Measurements from ENCODE around the gene SHISA9. TPM values are rescaled to one million over a fixed set of nuclear protein-coding genes. Genes with fewer than 3 reads are reported as not detected.

SHISA9 gene
- total RNA-seq, 2 experiments from 2014 or later = not detected

DNA sequence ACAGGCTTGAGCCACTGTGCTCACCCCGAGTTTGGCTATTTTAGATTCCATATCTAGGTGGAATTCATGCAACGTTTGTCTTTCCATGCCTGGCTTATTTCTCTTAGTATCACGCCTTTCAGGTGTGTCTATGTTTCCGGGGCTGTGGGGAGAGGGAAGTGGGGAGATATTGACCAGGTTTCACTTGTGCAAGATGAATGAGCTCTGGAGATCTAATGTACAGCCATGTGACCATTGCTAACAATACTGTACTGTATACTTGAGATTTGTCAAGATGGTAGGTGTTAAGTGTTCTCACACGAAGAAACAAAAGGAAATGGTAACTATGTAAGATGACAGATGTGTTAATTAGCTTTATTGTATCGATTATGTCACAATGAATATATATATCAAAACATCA is 199.6 kb downstream of the SHISA9 start:
- CTCF ChIA-PET (ENCODE audit: unreplicated experiment) = no interaction called here
- Histone ChIP-seq H2AFZ (ENCODE audit: low read length) (no peak overlapping the region), H3K36me3 (ENCODE audit: insufficient read depth, low read length) (no peaks in the 10 kb centered on the region), H3K4me1 (ENCODE audit: insufficient read depth, low read length, poor library complexity, severe bottlenecking) (no peaks in the 10 kb centered on the region), H3K79me2 (ENCODE audit: insufficient read depth, low read depth, low read length) (no peaks in the 10 kb centered on the region), H3K4me2 (ENCODE audit: low read length) (no peak overlapping the region), H3K9me2 (ENCODE audit: insufficient read depth, low read length) (no peaks in the 10 kb centered on the region), H4K20me1 (ENCODE audit: insufficient read depth, low read length) (no peaks in the 10 kb centered on the region), H3K4me3 (ENCODE audit: low read depth, low read length, poor library complexity, severe bottlenecking) (no peak overlapping the region), H3K27ac (ENCODE audit: low read depth, low read length, poor library complexity, severe bottlenecking) (no peak overlapping the region), H3K9me3 (ENCODE audit: low read length) (no peaks in the 10 kb centered on the region)
- no peak for DNase-seq (ENCODE audit: low spot score)
- POLR2A ChIA-PET = no interaction called here
- TF ChIP-seq CTCF (conservative IDR thresholded peaks at IDR 0.05; ENCODE audit: low read length) (no peak), EZH2phosphoT487 (IDR thresholded peaks at IDR 0.05; ENCODE audit: borderline replicate concordance, low read depth, low read length) (no peak)
- no TSS peak for BruUV-seq (replicated peaks)
- intact Hi-C loops (cut with micrococcal nuclease; ENCODE audit: unreplicated experiment) = no loop called here

- H4K20me1 ChIP-seq (ENCODE audit: insufficient read depth, low read length) = no peaks in the 10 kb centered on the region
- no peak overlapping the region for H3K27ac ChIP-seq (ENCODE audit: low read depth, low read length, poor library complexity, severe bottlenecking)
- no peak for DNase-seq (ENCODE audit: low spot score)
- no peak overlapping the region for H3K4me3 ChIP-seq (ENCODE audit: low read depth, low read length, poor library complexity, severe bottlenecking)
- no peak overlapping the region for H3K4me2 ChIP-seq (ENCODE audit: low read length)
- H3K4me1 ChIP-seq (ENCODE audit: insufficient read depth, low read length, poor library complexity, severe bottlenecking) = no peaks in the 10 kb centered on the region
- H3K36me3 ChIP-seq (ENCODE audit: insufficient read depth, low read length) = no peaks in the 10 kb centered on the region
- H3K79me2 ChIP-seq (ENCODE audit: insufficient read depth, low read depth, low read length) = no peaks in the 10 kb centered on the region
- no TSS peak for BruUV-seq (replicated peaks)
- no peaks in the 10 kb centered on the region for H3K9me2 ChIP-seq (ENCODE audit: insufficient read depth, low read length)
- POLR2A ChIA-PET = no interaction called here
- no peaks in the 10 kb centered on the region for H3K9me3 ChIP-seq (ENCODE audit: low read length)
- H2AFZ ChIP-seq (ENCODE audit: low read length) = no peak overlapping the region
- intact Hi-C loops (cut with micrococcal nuclease; ENCODE audit: unreplicated experiment) = no loop called here
- TF ChIP-seq CTCF (conservative IDR thresholded peaks at IDR 0.05; ENCODE audit: low read length) (no peak), EZH2phosphoT487 (IDR thresholded peaks at IDR 0.05; ENCODE audit: borderline replicate concordance, low read depth, low read length) (no peak)
- CTCF ChIA-PET (ENCODE audit: unreplicated experiment) = no interaction called here
These were observed 200.4 kb downstream of the SHISA9 start for GRCh38 chr16:13101828-13102227.

DNA sequence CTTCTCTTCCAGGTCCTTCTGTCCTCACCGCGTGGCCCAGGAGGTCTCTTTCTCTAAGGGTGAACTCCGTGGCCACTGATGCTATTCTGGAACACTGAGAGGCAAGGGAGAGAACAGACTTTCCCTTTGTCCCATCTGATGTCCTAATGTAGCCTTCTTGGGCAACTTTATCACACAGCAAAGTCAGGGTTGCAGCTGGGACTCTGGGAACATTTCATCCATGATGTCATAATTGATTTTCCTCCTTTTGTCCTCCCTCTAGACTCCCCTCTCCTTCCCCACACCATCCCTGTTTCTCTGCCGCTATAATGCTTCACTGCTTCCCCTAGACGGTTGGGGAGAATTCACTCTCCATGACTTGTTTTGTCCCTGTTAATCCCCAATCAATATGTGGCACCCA is 201.0 kb downstream of the SHISA9 start:
- Histone ChIP-seq H2AFZ (ENCODE audit: low read length) (no peak overlapping the region), H3K4me1 (ENCODE audit: insufficient read depth, low read length, poor library complexity, severe bottlenecking) (no peaks in the 10 kb centered on the region), H3K36me3 (ENCODE audit: insufficient read depth, low read length) (no peaks in the 10 kb centered on the region), H3K9me3 (ENCODE audit: low read length) (no peaks in the 10 kb centered on the region), H3K79me2 (ENCODE audit: insufficient read depth, low read depth, low read length) (no peaks in the 10 kb centered on the region), H4K20me1 (ENCODE audit: insufficient read depth, low read length) (no peaks in the 10 kb centered on the region), H3K9me2 (ENCODE audit: insufficient read depth, low read length) (no peaks in the 10 kb centered on the region), H3K4me2 (ENCODE audit: low read length) (no peak overlapping the region), H3K27ac (ENCODE audit: low read depth, low read length, poor library complexity, severe bottlenecking) (no peak overlapping the region), H3K4me3 (ENCODE audit: low read depth, low read length, poor library complexity, severe bottlenecking) (no peak overlapping the region)
- no peak for TF ChIP-seq EZH2phosphoT487 (IDR thresholded peaks at IDR 0.05; ENCODE audit: borderline replicate concordance, low read depth, low read length)
- no peak for TF ChIP-seq CTCF (conservative IDR thresholded peaks at IDR 0.05; ENCODE audit: low read length)
- intact Hi-C loops (cut with micrococcal nuclease; ENCODE audit: unreplicated experiment) = no loop called here
- DNase-seq (ENCODE audit: low spot score) = no peak
- ChIA-PET CTCF (ENCODE audit: unreplicated experiment) (no interaction called here), POLR2A (no interaction called here)
- no TSS peak for BruUV-seq (replicated peaks)
